ENCODE results near the gene KLF13. TPM values are rescaled to one million over a fixed set of nuclear protein-coding genes. Genes with fewer than 3 reads are reported as not detected.

The KLF13 gene
- total and polyA plus RNA-seq, 10 of the 15 experiments (the other 5 are each of a cell fraction or from before 2014, with no cell fraction given) = 20.3 to 109 (median 51.4) TPM

GRCh38 chr15:31302778-31303725 lies 23.6 kb upstream of the KLF13 start:
- H3K9me3 ChIP-seq (replicated peaks; ENCODE audit: control insufficient read depth, insufficient read depth, low read length) = no peaks in the 10 kb centered on the region
- no peak for DNase-seq (ENCODE audit: low read depth, low spot score)
- H3K36me3 ChIP-seq (ENCODE audit: control insufficient read depth in 2 of 2, insufficient read depth in 2 of 2, low read length in 1 of 2) = no peaks in the 10 kb centered on the region
- intact Hi-C loops (cut with micrococcal nuclease; ENCODE audit: unreplicated experiment) (no loop called here), in situ Hi-C loops (cut with MboI) (no loop called here)
- SMC1A ChIA-PET (ENCODE audit: uncharacterized antibody, unreplicated experiment) = interaction anchor here (0.7 to 1.8 kb wide), 17 partner anchors 11 to 549 kb away, joined by 3 to 8 read pairs (median 4); no protein-coding TSS in a partner anchor
- POLR2A ChIA-PET = interaction anchor here (0.6 to 1.5 kb wide), 7 partner anchors 21 to 132 kb away, joined by 3 to 8 read pairs (median 4); no protein-coding TSS in a partner anchor
- no peak for FAIRE-seq
- H3K4me1 ChIP-seq (ENCODE audit: control insufficient read depth, insufficient read depth, low read length) = peaks cover 19% of the 10 kb centered on the region
- H3K9ac ChIP-seq (ENCODE audit: control insufficient read depth, insufficient read depth, low read length) = no peak overlapping the region
- no peaks in the 10 kb centered on the region for H3K79me2 ChIP-seq (ENCODE audit: control insufficient read depth, insufficient read depth, low read length)
- no peak overlapping the region for H3K4me3 ChIP-seq
- no TSS peak for BruUV-seq (replicated peaks)
- peak; percentile 76 for ATAC-seq
- H3K4me2 ChIP-seq (ENCODE audit: control insufficient read depth, insufficient read depth) = no peak overlapping the region; the same call in 1 of the 2 replicates
- no peak overlapping the region; the same call in 1 of the 2 replicates for H2AFZ ChIP-seq (ENCODE audit: control insufficient read depth, low read depth, low read length)
- H3K27me3 ChIP-seq (replicated peaks in 1 of 2; ENCODE audit: control insufficient read depth in 2 of 2, insufficient read depth in 2 of 2, low read length in 1 of 2) = no peaks in the 10 kb centered on the region
- CTCF ChIA-PET = interaction anchor here (0.6 to 2.0 kb wide), 18 partner anchors 9 to 185 kb away, joined by 3 to 10 read pairs (median 4); no protein-coding TSS in a partner anchor
- H3K27ac ChIP-seq (ENCODE audit: control insufficient read depth, insufficient read depth) = no peak overlapping the region
- no peaks in the 10 kb centered on the region for H4K20me1 ChIP-seq (ENCODE audit: control insufficient read depth, insufficient read depth)
- no peak for TF ChIP-seq CREM (IDR thresholded peaks at IDR 0.05; ENCODE audit: low read depth)
- no peak for TF ChIP-seq GATAD2B (conservative IDR thresholded peaks at IDR 0.05; ENCODE audit: low read depth)
- TF ChIP-seq TARDBP (IDR thresholded peaks at IDR 0.05; ENCODE audit: borderline replicate concordance) = no peak
- peak; percentile 15; the same call in 1 of the 2 replicates for TF ChIP-seq RUNX3 (IDR thresholded peaks at IDR 0.05; ENCODE audit: low read length)
- peak; percentile 27; the same call in 1 of the 2 replicates for TF ChIP-seq SMC3 (IDR thresholded peaks at IDR 0.05; ENCODE audit: borderline replicate concordance, low read length)
- peak; percentile 40; the same call in 1 of the 2 replicates for TF ChIP-seq RAD21 (IDR thresholded peaks at IDR 0.05; ENCODE audit: insufficient read depth, low read depth, low read length)
- TF ChIP-seq EGR1 (IDR thresholded peaks at IDR 0.05; ENCODE audit: borderline replicate concordance in 1 of 2, low read depth in 2 of 2, low read length in 2 of 2) = peak in 1 of 2 experiments; percentile 81; a peak in 2 of 3 replicates
- TF ChIP-seq, protein P1, sequence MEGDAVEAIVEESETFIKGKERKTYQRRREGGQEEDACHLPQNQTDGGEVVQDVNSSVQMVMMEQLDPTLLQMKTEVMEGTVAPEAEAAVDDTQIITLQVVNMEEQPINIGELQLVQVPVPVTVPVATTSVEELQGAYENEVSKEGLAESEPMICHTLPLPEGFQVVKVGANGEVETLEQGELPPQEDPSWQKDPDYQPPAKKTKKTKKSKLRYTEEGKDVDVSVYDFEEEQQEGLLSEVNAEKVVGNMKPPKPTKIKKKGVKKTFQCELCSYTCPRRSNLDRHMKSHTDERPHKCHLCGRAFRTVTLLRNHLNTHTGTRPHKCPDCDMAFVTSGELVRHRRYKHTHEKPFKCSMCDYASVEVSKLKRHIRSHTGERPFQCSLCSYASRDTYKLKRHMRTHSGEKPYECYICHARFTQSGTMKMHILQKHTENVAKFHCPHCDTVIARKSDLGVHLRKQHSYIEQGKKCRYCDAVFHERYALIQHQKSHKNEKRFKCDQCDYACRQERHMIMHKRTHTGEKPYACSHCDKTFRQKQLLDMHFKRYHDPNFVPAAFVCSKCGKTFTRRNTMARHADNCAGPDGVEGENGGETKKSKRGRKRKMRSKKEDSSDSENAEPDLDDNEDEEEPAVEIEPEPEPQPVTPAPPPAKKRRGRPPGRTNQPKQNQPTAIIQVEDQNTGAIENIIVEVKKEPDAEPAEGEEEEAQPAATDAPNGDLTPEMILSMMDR (IDR thresholded peaks at IDR 0.05 in 2 of 3, conservative IDR thresholded peaks at IDR 0.05 in 1 of 3; ENCODE audit: control insufficient read depth in 2 of 3, extremely low read depth in 1 of 3, insufficient read depth in 1 of 3, low read depth in 3 of 3, low read length in 3 of 3) = peak; percentile 19 to 34 (median 31); a peak in 5 of 6 replicates
- 35% methylated on average over 15 of the region's 17 CpGs for WGBS (ENCODE audit: insufficient coverage, insufficient replicate concordance, low lambda C conversion rate, missing lambda C conversion rate)
- RAD21 ChIA-PET (ENCODE audit: unreplicated experiment) = interaction anchor here (0.6 to 2.0 kb wide), 15 partner anchors 11 to 135 kb away, joined by 3 to 15 read pairs (median 6); no protein-coding TSS in a partner anchor
